ENCODE data around the gene DNAH2.

Gene DNAH2

GRCh38 chr17:7854851-7855659, 137.5 kb downstream of the DNAH2 start, which contains the start of gene TMEM88:
TSS of gene TMEM88 (plus strand) at chr17:7855066. CDS start at chr17:7855075, 9 bp downstream.
- H3K4me3 ChIP-seq (ENCODE audit: low read depth, low read length, poor library complexity, severe bottlenecking): peak within 1 kb of the TSS; percentile 65
- H3K4me1 ChIP-seq (ENCODE audit: insufficient read depth, low read length, severe bottlenecking): peaks cover 50% of the 10 kb centered on the region
- H3K27ac ChIP-seq (ENCODE audit: low read depth, low read length, poor library complexity, severe bottlenecking): peak within 1 kb of the TSS; percentile 92

DNA sequence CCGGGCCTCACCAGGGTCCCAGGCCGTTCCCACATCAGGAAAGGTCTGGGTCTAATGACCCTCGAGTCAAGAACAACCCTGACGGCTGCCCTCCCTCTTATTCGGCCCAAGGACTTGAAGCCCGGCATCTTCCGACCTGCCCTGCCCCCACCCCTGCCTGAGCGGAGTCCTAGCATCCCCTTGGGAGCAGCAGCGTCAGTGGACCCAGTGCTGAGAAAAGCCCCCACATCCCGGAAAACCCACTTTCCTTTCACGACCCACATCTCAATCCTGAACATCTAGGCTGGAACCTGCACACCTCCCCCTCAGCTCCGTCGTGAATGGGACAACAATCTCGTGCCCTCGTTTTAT, 138.1 kb downstream of the DNAH2 start:
- Histone ChIP-seq H3K4me1 (ENCODE audit: insufficient read depth, low read length, severe bottlenecking) (peaks cover 45% of the 10 kb centered on the region), H3K36me3 (ENCODE audit: insufficient read depth, low read length) (peaks cover 35% of the 10 kb centered on the region; the same call in 1 of the 2 replicates), H3K9me2 (ENCODE audit: low read depth, low read length) (no peaks in the 10 kb centered on the region), H3K27me3 (ENCODE audit: insufficient read depth, low read length) (no peaks in the 10 kb centered on the region), H3K9ac (ENCODE audit: low read length) (peak overlapping the region; percentile 34; the same call in 1 of the 2 replicates), H4K20me1 (ENCODE audit: insufficient read depth, low read length) (no peaks in the 10 kb centered on the region), H3K27ac (ENCODE audit: low read depth, low read length, poor library complexity, severe bottlenecking) (peak overlapping the region; percentile 92), H3K4me3 (ENCODE audit: low read depth, low read length, poor library complexity, severe bottlenecking) (peak overlapping the region; percentile 65), H3K4me2 (ENCODE audit: low read length) (peak overlapping the region; percentile 80), H3K9me3 (ENCODE audit: low read length) (no peaks in the 10 kb centered on the region), H3F3A (ENCODE audit: insufficient read depth, low read length) (no peaks in the 10 kb centered on the region; the same call in 1 of the 2 replicates), H2AFZ (ENCODE audit: low read length) (no peak overlapping the region), H3K79me2 (ENCODE audit: insufficient read depth, low read length) (no peaks in the 10 kb centered on the region)
- no peak for TF ChIP-seq EZH2 (IDR thresholded peaks at IDR 0.05; ENCODE audit: borderline replicate concordance, low read length)
- TF ChIP-seq, protein P1, sequence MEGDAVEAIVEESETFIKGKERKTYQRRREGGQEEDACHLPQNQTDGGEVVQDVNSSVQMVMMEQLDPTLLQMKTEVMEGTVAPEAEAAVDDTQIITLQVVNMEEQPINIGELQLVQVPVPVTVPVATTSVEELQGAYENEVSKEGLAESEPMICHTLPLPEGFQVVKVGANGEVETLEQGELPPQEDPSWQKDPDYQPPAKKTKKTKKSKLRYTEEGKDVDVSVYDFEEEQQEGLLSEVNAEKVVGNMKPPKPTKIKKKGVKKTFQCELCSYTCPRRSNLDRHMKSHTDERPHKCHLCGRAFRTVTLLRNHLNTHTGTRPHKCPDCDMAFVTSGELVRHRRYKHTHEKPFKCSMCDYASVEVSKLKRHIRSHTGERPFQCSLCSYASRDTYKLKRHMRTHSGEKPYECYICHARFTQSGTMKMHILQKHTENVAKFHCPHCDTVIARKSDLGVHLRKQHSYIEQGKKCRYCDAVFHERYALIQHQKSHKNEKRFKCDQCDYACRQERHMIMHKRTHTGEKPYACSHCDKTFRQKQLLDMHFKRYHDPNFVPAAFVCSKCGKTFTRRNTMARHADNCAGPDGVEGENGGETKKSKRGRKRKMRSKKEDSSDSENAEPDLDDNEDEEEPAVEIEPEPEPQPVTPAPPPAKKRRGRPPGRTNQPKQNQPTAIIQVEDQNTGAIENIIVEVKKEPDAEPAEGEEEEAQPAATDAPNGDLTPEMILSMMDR (IDR thresholded peaks at IDR 0.05; ENCODE audit: low read length): no peak

More at GRCh38 chr17:7854851-7855659, 137.5 kb downstream of the DNAH2 start, which contains the start of gene TMEM88:
- TF ChIP-seq EZH2 (IDR thresholded peaks at IDR 0.05; ENCODE audit: borderline replicate concordance, low read length): no peak
- TF ChIP-seq, protein P1 (IDR thresholded peaks at IDR 0.05; ENCODE audit: low read length): no peak
- Histone ChIP-seq H3K27me3 (ENCODE audit: insufficient read depth, low read length) (no peaks in the 10 kb centered on the region), H4K20me1 (ENCODE audit: insufficient read depth, low read length) (no peaks in the 10 kb centered on the region), H3K79me2 (ENCODE audit: insufficient read depth, low read length) (no peaks in the 10 kb centered on the region), H2AFZ (ENCODE audit: low read length) (no peak within 1 kb of the TSS), H3K9me3 (ENCODE audit: low read length) (no peaks in the 10 kb centered on the region), H3K36me3 (ENCODE audit: insufficient read depth, low read length) (peaks cover 37% of the 10 kb centered on the region), H3K9me2 (ENCODE audit: low read depth, low read length) (no peaks in the 10 kb centered on the region), H3K9ac (ENCODE audit: low read length) (peak within 1 kb of the TSS; percentile 34; the same call in 1 of the 2 replicates), H3F3A (ENCODE audit: insufficient read depth, low read length) (peaks cover 5% of the 10 kb centered on the region), H3K4me2 (ENCODE audit: low read length) (peak within 1 kb of the TSS; percentile 80)

DNA sequence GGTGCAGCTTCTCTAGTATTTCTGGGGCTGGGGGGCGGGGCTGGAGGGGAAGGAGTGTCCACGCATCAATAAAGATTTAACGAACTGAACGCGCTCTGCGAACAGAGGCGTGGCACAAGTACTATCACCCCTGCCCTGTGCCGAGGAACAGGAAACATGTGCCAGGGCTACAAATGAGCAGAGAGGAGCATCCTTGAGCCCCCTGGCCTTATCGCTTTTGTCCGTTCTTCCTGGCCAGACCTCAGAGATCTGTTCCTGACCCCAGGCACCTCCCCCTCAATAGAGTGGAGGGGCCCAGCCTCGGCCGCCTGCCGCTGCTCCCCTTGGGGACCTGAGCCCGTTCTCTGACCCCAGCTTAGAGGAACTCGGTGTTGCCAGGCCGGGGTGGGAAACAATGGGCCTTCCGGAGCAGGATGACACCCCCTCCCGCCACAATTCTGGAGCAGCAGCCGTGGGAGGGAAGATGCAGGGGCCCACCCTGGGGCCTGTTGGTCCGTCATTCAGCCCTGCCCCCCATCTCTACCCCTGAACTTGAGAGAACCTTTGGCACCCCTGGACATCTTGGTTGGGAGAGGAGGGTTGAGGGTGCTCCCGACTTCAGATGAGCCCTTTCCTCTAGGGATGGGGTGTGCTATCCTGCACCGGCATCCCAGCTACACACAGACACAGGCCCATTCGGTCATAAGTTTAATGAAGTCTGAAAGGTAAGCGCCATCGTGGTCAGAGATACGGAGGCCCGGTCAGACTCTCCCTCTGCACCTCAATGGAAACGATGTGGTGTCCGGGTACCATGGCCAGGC, 138.7 kb downstream of the DNAH2 start:
- Histone ChIP-seq H3K36me3 (ENCODE audit: insufficient read depth, low read length) (peaks cover 35% of the 10 kb centered on the region; the same call in 1 of the 2 replicates), H3K4me2 (ENCODE audit: low read length) (peak overlapping the region; percentile 80), H3K9me2 (ENCODE audit: low read depth, low read length) (no peaks in the 10 kb centered on the region), H3F3A (ENCODE audit: insufficient read depth, low read length) (no peaks in the 10 kb centered on the region), H3K27ac (ENCODE audit: low read depth, low read length, poor library complexity, severe bottlenecking) (peak overlapping the region; percentile 92), H2AFZ (ENCODE audit: low read length) (no peak overlapping the region), H3K4me1 (ENCODE audit: insufficient read depth, low read length, severe bottlenecking) (peaks cover 39% of the 10 kb centered on the region), H3K4me3 (ENCODE audit: low read depth, low read length, poor library complexity, severe bottlenecking) (peak overlapping the region; percentile 65), H3K9me3 (ENCODE audit: low read length) (no peaks in the 10 kb centered on the region), H3K79me2 (ENCODE audit: insufficient read depth, low read length) (no peaks in the 10 kb centered on the region), H3K27me3 (ENCODE audit: insufficient read depth, low read length) (no peaks in the 10 kb centered on the region), H3K9ac (ENCODE audit: low read length) (peak overlapping the region; percentile 92), H4K20me1 (ENCODE audit: insufficient read depth, low read length) (no peaks in the 10 kb centered on the region)
- TF ChIP-seq, protein P1 (IDR thresholded peaks at IDR 0.05; ENCODE audit: low read length): no peak
- no peak for TF ChIP-seq EZH2 (IDR thresholded peaks at IDR 0.05; ENCODE audit: borderline replicate concordance, low read length)
